Measurements from ENCODE around the gene PRKCA.
"Not testable (repeated sequence)": the region's sequence is repeated elsewhere in the genome, so short reads cannot be mapped to it uniquely, and the experiment has no call there.

DNA sequence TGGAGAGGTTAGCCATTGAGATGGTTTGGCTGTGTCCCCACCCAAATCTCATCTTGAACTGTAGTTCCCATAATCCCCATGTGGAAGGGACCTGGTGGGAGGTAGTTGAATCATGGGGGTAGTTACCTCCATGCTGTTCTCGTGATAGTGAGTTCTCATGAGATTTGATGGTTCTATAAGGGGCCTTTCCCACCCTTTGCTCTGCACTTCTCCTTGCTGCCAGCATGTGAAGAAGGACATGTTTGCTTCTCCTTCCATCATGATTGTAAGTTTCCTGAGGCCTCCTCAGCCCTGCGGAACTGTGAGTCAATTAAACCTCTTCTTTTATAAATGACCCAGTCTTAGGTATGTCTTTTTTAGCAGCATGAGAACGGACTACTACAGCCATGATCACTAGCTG, 155.1 kb downstream of the PRKCA start:
- TF ChIP-seq, protein P1, sequence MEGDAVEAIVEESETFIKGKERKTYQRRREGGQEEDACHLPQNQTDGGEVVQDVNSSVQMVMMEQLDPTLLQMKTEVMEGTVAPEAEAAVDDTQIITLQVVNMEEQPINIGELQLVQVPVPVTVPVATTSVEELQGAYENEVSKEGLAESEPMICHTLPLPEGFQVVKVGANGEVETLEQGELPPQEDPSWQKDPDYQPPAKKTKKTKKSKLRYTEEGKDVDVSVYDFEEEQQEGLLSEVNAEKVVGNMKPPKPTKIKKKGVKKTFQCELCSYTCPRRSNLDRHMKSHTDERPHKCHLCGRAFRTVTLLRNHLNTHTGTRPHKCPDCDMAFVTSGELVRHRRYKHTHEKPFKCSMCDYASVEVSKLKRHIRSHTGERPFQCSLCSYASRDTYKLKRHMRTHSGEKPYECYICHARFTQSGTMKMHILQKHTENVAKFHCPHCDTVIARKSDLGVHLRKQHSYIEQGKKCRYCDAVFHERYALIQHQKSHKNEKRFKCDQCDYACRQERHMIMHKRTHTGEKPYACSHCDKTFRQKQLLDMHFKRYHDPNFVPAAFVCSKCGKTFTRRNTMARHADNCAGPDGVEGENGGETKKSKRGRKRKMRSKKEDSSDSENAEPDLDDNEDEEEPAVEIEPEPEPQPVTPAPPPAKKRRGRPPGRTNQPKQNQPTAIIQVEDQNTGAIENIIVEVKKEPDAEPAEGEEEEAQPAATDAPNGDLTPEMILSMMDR (IDR thresholded peaks at IDR 0.05), result not testable (repeated sequence)
- TF ChIP-seq POLR2A (IDR thresholded peaks at IDR 0.05), result not testable (repeated sequence)

Data from uterus (tissue), 2 donors.